Measurements from ENCODE around the gene TGFB2.

The TGFB2 gene

GRCh38 chr1:218383681-218384080, 38.5 kb downstream of the TGFB2 start:
- no peaks in the 10 kb centered on the region for H3K4me1 ChIP-seq (ENCODE audit: control insufficient read depth in 2 of 2, insufficient read depth in 2 of 2, low read length in 2 of 2)
- no peak overlapping the region for H3K27ac ChIP-seq (ENCODE audit: low read depth in 2 of 2, low read length in 2 of 2)
- H3K4me3 ChIP-seq (ENCODE audit: low read length in 2 of 2), result no peak overlapping the region
- no peaks in the 10 kb centered on the region for H3K36me3 ChIP-seq (ENCODE audit: control insufficient read depth in 2 of 2, insufficient read depth in 2 of 2, low read length in 2 of 2)
- H3K9me3 ChIP-seq (ENCODE audit: control insufficient read depth in 2 of 2, low read length in 2 of 2), result no peaks in the 10 kb centered on the region
- no peak overlapping the region for H3K9ac ChIP-seq (ENCODE audit: low read depth in 1 of 2, low read length in 2 of 2)
- H3K27me3 ChIP-seq (ENCODE audit: control insufficient read depth in 2 of 2, insufficient read depth in 2 of 2, low read length in 2 of 2), result no peaks in the 10 kb centered on the region

- Histone ChIP-seq H3K9me3 (ENCODE audit: control insufficient read depth in 2 of 2, low read length in 2 of 2) (no peaks in the 10 kb centered on the region), H3K27me3 (ENCODE audit: control insufficient read depth in 2 of 2, insufficient read depth in 2 of 2, low read length in 2 of 2) (no peaks in the 10 kb centered on the region), H3K9ac (ENCODE audit: low read depth in 1 of 2, low read length in 2 of 2) (no peak overlapping the region), H3K27ac (ENCODE audit: low read depth in 2 of 2, low read length in 2 of 2) (no peak overlapping the region), H3K4me3 (ENCODE audit: low read length in 2 of 2) (no peak overlapping the region), H3K36me3 (ENCODE audit: control insufficient read depth in 2 of 2, insufficient read depth in 2 of 2, low read length in 2 of 2) (no peaks in the 10 kb centered on the region), H3K4me1 (ENCODE audit: control insufficient read depth in 2 of 2, insufficient read depth in 2 of 2, low read length in 2 of 2) (no peaks in the 10 kb centered on the region)
Observed at GRCh38 chr1:218384581-218384993, 39.5 kb downstream of the TGFB2 start.

- Histone ChIP-seq H3K9ac (ENCODE audit: low read depth in 1 of 2, low read length in 2 of 2) (no peak overlapping the region), H3K27ac (ENCODE audit: low read depth in 2 of 2, low read length in 2 of 2) (no peak overlapping the region), H3K4me1 (ENCODE audit: control insufficient read depth in 2 of 2, insufficient read depth in 2 of 2, low read length in 2 of 2) (no peaks in the 10 kb centered on the region), H3K36me3 (ENCODE audit: control insufficient read depth in 2 of 2, insufficient read depth in 2 of 2, low read length in 2 of 2) (no peaks in the 10 kb centered on the region), H3K27me3 (ENCODE audit: control insufficient read depth in 2 of 2, insufficient read depth in 2 of 2, low read length in 2 of 2) (no peaks in the 10 kb centered on the region), H3K4me3 (ENCODE audit: low read length in 2 of 2) (no peak overlapping the region), H3K9me3 (ENCODE audit: control insufficient read depth in 2 of 2, low read length in 2 of 2) (no peaks in the 10 kb centered on the region)
Observed at GRCh38 chr1:218388591-218388990, 43.5 kb downstream of the TGFB2 start.

- no peaks in the 10 kb centered on the region for H3K27me3 ChIP-seq (ENCODE audit: control insufficient read depth in 2 of 2, insufficient read depth in 2 of 2, low read length in 2 of 2)
- no peaks in the 10 kb centered on the region for H3K9me3 ChIP-seq (ENCODE audit: control insufficient read depth in 2 of 2, low read length in 2 of 2)
- no peak overlapping the region for H3K4me3 ChIP-seq (ENCODE audit: low read length in 2 of 2)
- no peaks in the 10 kb centered on the region for H3K36me3 ChIP-seq (ENCODE audit: control insufficient read depth in 2 of 2, insufficient read depth in 2 of 2, low read length in 2 of 2)
- no peaks in the 10 kb centered on the region for H3K4me1 ChIP-seq (ENCODE audit: control insufficient read depth in 2 of 2, insufficient read depth in 2 of 2, low read length in 2 of 2)
- H3K27ac ChIP-seq (ENCODE audit: low read depth in 2 of 2, low read length in 2 of 2), result no peak overlapping the region
- H3K9ac ChIP-seq (ENCODE audit: low read depth in 1 of 2, low read length in 2 of 2), result no peak overlapping the region
Observed at GRCh38 chr1:218390618-218391017, 45.5 kb downstream of the TGFB2 start.

GRCh38 chr1:218392780-218393179, 47.6 kb downstream of the TGFB2 start:
- H3K27ac ChIP-seq (ENCODE audit: low read depth in 2 of 2, low read length in 2 of 2), result no peak overlapping the region
- no peak overlapping the region for H3K9ac ChIP-seq (ENCODE audit: low read depth in 1 of 2, low read length in 2 of 2)
- H3K27me3 ChIP-seq (ENCODE audit: control insufficient read depth in 2 of 2, insufficient read depth in 2 of 2, low read length in 2 of 2), result no peaks in the 10 kb centered on the region
- H3K9me3 ChIP-seq (ENCODE audit: control insufficient read depth in 2 of 2, low read length in 2 of 2), result no peaks in the 10 kb centered on the region
- no peak overlapping the region for H3K4me3 ChIP-seq (ENCODE audit: low read length in 2 of 2)
- no peaks in the 10 kb centered on the region for H3K36me3 ChIP-seq (ENCODE audit: control insufficient read depth in 2 of 2, insufficient read depth in 2 of 2, low read length in 2 of 2)
- no peaks in the 10 kb centered on the region for H3K4me1 ChIP-seq (ENCODE audit: control insufficient read depth in 2 of 2, insufficient read depth in 2 of 2, low read length in 2 of 2)

- no peaks in the 10 kb centered on the region for H3K9me3 ChIP-seq (ENCODE audit: control insufficient read depth in 2 of 2, low read length in 2 of 2)
- no peaks in the 10 kb centered on the region for H3K36me3 ChIP-seq (ENCODE audit: control insufficient read depth in 2 of 2, insufficient read depth in 2 of 2, low read length in 2 of 2)
Observed at GRCh38 chr1:218394416-218394815, 49.3 kb downstream of the TGFB2 start.

GRCh38 chr1:218394989-218395388, 49.9 kb downstream of the TGFB2 start:
- Histone ChIP-seq H3K4me1 (ENCODE audit: control insufficient read depth in 2 of 2, insufficient read depth in 2 of 2, low read length in 2 of 2) (no peaks in the 10 kb centered on the region), H3K9ac (ENCODE audit: low read depth in 1 of 2, low read length in 2 of 2) (no peak overlapping the region), H3K9me3 (ENCODE audit: control insufficient read depth in 2 of 2, low read length in 2 of 2) (no peaks in the 10 kb centered on the region), H3K4me3 (ENCODE audit: low read length in 2 of 2) (no peak overlapping the region), H3K27me3 (ENCODE audit: control insufficient read depth in 2 of 2, insufficient read depth in 2 of 2, low read length in 2 of 2) (no peaks in the 10 kb centered on the region), H3K27ac (ENCODE audit: low read depth in 2 of 2, low read length in 2 of 2) (no peak overlapping the region), H3K36me3 (ENCODE audit: control insufficient read depth in 2 of 2, insufficient read depth in 2 of 2, low read length in 2 of 2) (no peaks in the 10 kb centered on the region)

More at GRCh38 chr1:218394416-218394815, 49.3 kb downstream of the TGFB2 start:
- Histone ChIP-seq H3K4me3 (ENCODE audit: low read length in 2 of 2) (no peak overlapping the region), H3K27me3 (ENCODE audit: control insufficient read depth in 2 of 2, insufficient read depth in 2 of 2, low read length in 2 of 2) (no peaks in the 10 kb centered on the region), H3K9ac (ENCODE audit: low read depth in 1 of 2, low read length in 2 of 2) (no peak overlapping the region), H3K27ac (ENCODE audit: low read depth in 2 of 2, low read length in 2 of 2) (no peak overlapping the region), H3K4me1 (ENCODE audit: control insufficient read depth in 2 of 2, insufficient read depth in 2 of 2, low read length in 2 of 2) (no peaks in the 10 kb centered on the region)

GRCh38 chr1:218395916-218396315, 50.8 kb downstream of the TGFB2 start:
- Histone ChIP-seq H3K9ac (ENCODE audit: low read depth in 1 of 2, low read length in 2 of 2) (no peak overlapping the region), H3K9me3 (ENCODE audit: control insufficient read depth in 2 of 2, low read length in 2 of 2) (no peaks in the 10 kb centered on the region), H3K27me3 (ENCODE audit: control insufficient read depth in 2 of 2, insufficient read depth in 2 of 2, low read length in 2 of 2) (no peaks in the 10 kb centered on the region), H3K27ac (ENCODE audit: low read depth in 2 of 2, low read length in 2 of 2) (no peak overlapping the region), H3K4me3 (ENCODE audit: low read length in 2 of 2) (no peak overlapping the region), H3K36me3 (ENCODE audit: control insufficient read depth in 2 of 2, insufficient read depth in 2 of 2, low read length in 2 of 2) (no peaks in the 10 kb centered on the region), H3K4me1 (ENCODE audit: control insufficient read depth in 2 of 2, insufficient read depth in 2 of 2, low read length in 2 of 2) (no peaks in the 10 kb centered on the region)

GRCh38 chr1:218397752-218398339, 52.7 kb downstream of the TGFB2 start:
- peaks cover 0 to under 1% of the 10 kb centered on the region in 2 donors for H3K4me1 ChIP-seq (ENCODE audit: control insufficient read depth in 2 of 2, insufficient read depth in 2 of 2, low read length in 2 of 2)
- H3K36me3 ChIP-seq (ENCODE audit: control insufficient read depth in 2 of 2, insufficient read depth in 2 of 2, low read length in 2 of 2), result no peaks in the 10 kb centered on the region
- no peaks in the 10 kb centered on the region for H3K27me3 ChIP-seq (ENCODE audit: control insufficient read depth in 2 of 2, insufficient read depth in 2 of 2, low read length in 2 of 2)
- no peak overlapping the region for H3K4me3 ChIP-seq (ENCODE audit: low read length in 2 of 2)
- no peak overlapping the region for H3K9ac ChIP-seq (ENCODE audit: low read depth in 1 of 2, low read length in 2 of 2)
- no peak overlapping the region for H3K27ac ChIP-seq (ENCODE audit: low read depth in 2 of 2, low read length in 2 of 2)
- H3K9me3 ChIP-seq (ENCODE audit: control insufficient read depth in 2 of 2, low read length in 2 of 2), result no peaks in the 10 kb centered on the region

GRCh38 chr1:218400624-218401023, 55.5 kb downstream of the TGFB2 start:
- peaks cover 0 to 2% of the 10 kb centered on the region in 2 donors for H3K4me1 ChIP-seq (ENCODE audit: control insufficient read depth in 2 of 2, insufficient read depth in 2 of 2, low read length in 2 of 2)
- no peak overlapping the region for H3K4me3 ChIP-seq (ENCODE audit: low read length in 2 of 2)
- no peak overlapping the region for H3K9ac ChIP-seq (ENCODE audit: low read depth in 1 of 2, low read length in 2 of 2)
- H3K36me3 ChIP-seq (ENCODE audit: control insufficient read depth in 2 of 2, insufficient read depth in 2 of 2, low read length in 2 of 2), result no peaks in the 10 kb centered on the region
- no peaks in the 10 kb centered on the region for H3K27me3 ChIP-seq (ENCODE audit: control insufficient read depth in 2 of 2, insufficient read depth in 2 of 2, low read length in 2 of 2)
- H3K27ac ChIP-seq (ENCODE audit: low read depth in 2 of 2, low read length in 2 of 2), result no peak overlapping the region
- H3K9me3 ChIP-seq (ENCODE audit: control insufficient read depth in 2 of 2, low read length in 2 of 2), result no peaks in the 10 kb centered on the region

All from mucosa of rectum (tissue), 2 donors.